Measurements from ENCODE around the gene CENATAC.
"Not testable (repeated sequence)": the region's sequence is repeated elsewhere in the genome, so short reads cannot be mapped to it uniquely, and the experiment has no call there.

CENATAC gene

DNA sequence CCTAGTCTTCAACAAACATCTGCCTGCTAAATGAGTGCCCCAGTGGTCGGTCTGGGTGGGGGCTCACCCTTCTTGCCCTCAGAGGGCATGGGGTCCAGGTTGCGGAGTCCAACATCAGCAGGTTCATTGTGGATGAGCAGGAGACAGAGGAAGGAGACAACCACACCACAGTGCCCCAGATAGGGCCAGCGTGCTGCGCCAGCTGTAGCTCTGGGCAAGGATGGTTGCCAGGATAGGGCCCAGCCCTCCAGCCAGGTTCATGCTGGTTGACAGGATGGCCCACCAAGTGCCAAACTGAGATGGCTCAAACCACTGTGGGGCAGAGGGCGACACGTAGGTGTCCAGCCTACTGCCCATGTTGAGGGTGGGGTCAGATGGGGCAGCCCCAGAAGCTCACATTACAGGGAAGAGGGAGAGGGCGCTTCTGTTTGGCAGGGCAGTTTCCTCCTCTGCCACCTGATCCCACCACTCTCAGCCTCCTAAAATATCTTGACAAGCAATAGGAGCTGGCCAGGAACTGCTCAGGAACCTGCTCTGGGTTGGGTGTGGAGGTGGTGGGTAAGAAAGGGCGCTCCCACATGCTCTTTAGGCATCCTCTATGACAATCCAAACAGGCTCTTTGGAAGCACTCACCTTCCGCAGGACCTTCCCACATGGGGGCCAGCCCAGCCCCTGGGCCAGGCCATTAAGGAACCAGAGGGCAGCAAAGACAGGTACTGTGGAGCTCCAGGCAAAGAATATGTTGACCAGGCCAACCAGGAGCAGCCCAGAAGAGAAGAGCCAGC lies 29.8 kb downstream of the CENATAC start:
- DNase-seq: no peak

DNA sequence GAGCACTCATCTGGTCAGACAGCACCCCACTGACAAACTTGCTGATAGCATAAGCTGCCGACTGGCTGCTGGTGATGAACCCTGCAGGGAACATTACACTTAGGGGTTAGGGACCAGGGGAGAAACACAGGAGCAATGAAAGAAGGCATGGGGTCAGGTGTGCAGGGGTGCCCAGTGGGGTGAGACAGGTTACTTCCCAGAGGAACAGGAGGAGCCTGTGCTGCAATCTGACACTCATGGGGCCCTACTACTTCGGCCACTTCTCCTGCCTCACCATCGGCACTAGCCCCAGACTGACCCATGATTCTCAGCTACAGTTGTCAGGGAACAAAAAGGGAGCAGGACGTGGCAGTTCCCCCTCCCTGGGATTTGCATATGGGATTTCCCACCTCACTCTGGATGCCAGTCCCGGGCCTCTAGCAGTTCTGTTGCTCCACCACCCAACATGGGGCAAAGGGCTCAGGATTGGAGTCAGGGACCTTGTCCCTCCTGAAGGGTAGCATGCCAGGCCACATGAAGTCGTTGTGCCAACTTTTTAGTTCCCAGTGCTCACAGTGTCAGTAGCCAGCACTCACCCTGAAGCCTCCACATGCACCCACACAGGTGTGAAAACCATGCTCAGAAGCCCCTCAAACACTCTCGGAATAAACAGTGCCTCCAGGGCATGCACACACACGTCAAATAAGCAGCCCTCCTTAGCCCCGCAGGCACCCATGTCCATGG lies 30.6 kb downstream of the CENATAC start:
- no peak for DNase-seq

DNA sequence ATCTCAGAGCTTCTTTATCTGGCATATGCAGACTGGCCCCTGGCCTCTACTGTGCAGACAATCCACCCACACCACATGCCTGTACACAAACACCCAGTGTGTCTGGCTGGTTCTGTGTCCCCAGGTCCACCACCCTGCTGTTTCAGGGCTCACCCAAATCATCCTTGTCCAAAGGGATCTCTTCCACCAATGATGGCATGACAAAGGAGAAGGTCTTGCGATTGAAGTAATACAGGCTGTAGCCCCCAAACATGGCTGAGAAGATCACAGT lies 31.1 kb downstream of the CENATAC start:
- DNase-seq: no peak

DNA sequence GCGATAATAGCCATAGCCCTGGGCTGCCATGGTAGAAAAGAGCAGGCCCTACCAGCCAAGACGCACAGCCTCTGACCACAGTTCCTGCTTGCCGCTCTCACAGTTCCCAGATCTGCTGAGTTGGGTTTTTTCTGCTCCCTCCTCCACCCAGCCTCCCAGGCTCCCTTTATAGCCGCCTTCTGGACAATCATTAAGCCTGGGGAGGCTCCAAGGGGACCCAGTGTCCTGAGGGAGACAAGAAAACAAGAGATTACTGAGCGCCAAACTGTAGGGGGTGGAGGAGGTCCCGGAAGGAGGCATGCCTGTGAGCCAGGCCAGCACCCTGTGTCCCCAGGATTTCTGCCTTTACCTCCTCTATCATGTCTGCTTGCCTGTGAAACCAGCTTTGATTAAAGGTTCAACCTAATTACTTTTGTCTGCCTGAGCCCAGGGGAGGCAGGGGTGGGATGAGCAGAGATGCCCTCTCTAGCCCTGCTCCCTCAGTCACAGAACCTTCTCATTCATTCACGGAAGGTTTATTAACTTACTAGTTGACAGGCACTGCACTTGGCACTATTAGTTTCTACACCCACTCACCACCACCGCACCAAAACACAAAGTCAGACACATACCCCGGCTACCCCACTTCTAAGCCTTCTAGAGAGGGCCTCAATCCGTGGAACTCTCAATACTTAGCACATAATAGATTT lies 31.5 kb downstream of the CENATAC start:
- DNase-seq: no peak

DNA sequence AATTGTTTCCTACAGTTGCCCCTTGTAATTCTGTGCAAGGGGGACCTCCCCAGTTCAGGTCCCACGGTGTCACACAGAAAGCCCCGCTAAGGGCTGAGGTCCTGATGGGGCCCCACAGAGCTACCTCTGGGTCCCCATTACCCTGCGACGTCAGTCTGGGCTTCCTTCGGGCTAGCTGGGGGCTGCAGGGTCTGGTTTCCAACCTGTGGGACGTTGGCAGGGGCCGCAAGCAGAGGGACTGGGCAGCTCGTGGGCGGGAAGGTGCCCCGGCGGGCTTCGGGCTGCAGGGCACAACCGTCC lies 32.0 kb downstream of the CENATAC start:
- no peak for DNase-seq

DNA sequence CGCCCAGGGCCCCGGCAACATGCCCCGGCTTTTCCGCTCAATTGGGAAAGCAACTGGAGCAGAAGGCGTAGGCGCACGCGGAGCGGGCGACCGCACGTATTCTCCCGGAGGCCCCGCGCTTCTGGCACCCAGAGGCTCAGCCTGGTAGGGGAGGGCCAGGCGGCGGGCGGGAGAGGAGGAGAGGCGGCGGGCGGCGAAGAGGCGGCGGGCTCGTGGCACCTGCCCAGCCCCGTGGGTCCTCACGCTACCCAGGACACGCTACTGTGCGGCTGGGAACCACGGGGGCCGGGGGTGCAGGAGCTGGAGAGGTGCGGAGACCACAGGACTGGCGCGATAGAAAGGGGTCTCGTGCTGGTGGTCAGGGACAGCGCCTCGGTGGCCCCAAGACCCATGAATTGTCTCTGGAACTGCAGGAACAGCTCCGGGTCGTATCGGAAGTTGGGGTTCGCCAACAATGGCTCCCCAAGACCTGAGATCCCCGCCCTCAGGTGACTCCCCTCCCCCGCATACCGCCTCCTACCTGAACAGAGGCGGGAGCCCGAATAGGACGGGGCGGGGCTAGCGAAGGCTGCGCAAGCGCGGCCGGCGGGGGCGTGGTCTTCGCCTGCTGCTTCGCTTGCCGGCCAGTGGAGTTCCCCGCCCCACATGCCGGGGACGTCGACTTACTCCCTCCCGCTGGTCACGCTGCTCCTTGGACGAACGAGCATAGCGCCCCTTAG lies 32.5 kb downstream of the CENATAC start, which contains the start of gene SLC37A4:
SLC37A4 (minus strand) TSS at position 549 of the 719 bp plus-strand sequence.
- DNase-seq: peak; percentile 100

DNA sequence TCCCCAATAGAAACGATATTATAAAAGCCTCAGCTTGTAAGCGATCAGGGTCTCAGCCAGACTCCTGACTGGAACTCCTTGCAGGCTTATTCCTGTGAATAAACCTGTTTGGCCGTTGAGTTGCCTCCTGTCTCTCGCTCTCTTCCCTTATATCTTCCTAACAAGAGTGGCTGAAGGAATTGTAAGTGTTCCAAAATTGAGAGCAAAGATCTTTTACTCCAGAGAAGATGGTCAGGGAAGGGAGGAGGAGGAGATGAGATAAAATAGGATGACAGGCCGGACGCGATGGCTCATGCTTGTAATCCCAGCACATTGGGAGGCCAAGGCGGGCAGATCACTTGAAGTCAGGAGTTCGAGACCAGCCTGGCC lies 34.0 kb downstream of the CENATAC start:
- DNase-seq: no peak

DNA sequence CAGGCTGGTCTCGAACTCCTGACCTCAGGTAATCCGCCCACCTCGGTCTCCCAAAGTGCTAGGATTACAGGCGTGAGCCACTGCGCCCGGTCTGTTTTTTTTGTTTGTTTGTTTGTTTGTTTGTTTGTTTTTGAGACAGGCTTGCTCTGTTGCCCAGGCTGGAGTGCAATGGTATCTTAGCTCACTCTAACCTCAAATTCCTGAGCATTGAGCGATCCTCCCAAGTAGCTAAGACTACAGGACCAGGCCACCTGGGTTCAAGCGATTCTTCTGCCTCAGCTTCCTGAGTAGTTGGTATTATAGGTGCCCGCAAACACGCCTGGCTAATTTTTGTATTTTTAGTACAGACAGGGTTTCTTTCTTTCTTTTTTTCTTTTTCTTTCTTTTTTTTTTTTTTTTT lies 35.5 kb downstream of the CENATAC start:
- not testable (repeated sequence) for DNase-seq

DNA sequence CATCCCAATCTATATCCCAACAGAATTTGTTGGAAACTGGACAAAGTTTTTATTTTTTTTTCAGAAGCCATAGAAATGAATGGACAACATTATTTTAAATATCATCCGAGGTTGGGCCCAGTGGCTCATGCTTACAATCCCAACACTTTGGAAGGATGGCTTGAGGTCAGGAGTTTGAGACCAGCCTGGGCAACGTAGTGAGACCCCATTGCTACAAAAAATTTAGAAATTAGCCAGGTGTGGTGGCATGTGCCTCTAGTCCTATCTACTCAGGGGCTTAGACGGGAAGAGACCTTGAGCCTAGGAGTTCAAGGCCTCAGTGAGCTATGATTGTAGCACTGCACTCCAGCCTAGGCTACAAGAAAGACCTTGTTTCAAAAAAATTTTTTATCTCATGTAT lies 36.9 kb downstream of the CENATAC start:
- DNase-seq: no peak

DNA sequence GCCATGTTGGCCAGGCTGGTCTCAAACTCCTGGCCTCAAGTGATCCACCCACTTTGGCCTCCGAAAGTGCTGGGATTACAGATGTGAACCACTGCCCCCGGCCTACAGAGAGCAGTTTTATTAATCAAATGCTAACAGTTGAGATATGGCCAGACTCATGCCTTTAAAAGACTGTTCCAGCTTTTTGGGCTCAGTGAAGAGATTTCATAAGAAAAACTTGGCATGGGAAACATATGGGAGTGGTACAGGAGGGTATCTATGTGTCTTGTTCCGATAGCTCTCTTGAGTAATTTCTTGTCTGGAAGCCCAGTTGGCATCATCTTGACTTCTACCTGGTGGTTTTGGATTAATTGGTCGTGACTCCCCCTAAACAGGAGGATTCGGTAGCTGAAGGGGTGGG lies 40.9 kb downstream of the CENATAC start:
- no peak for DNase-seq

DNA sequence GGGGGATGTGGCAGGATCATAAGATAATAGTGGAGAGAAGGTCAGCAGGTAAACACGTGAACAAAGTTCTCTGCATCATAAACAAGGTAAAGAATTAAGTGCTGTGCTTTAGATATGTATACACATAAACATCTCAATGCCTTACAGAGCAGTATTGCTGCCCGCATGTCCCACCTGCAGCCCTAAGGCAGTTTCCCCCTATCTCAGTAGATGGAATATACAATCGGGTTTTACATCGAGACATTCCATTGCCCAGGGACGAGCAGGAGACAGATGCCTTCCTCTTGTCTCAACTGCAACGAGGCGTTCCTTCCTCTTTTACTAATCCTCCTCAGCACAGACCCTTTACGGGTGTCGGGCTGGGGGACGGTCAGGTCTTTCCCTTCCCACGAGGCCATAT lies 41.5 kb downstream of the CENATAC start:
- not testable (repeated sequence) for DNase-seq

DNA sequence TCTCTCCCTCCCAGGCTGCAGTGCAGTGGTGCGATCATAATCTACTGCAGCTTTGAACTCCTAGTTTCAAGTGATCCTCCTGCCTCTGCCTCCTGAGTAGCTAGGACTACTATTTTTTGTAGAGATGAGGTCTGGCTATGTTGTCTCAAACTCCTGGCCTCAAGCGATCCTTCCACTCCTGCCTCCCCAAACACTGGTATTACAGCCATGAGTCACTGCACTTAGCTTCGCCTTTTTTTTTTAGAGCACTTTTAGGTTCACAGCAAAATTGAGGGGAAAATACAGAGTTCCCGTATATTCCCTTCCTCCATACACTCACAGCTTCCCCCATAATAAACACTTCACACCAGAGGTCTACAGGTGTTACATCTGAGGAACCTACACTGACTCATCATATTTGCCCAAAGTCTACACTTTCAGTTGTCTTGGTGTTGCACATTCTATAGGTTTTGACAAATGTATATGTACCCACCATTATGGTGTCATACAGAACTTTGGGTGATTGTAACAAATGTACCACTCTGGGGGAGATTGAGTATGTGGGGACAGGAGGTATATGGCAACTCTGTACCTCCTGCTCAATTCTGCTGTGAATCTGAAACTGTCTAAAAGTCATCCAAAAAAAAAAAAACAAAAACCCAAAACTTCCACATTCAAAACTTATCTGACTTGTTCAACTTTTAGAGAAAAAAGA lies 44.0 kb downstream of the CENATAC start:
- DNase-seq: no peak

DNA sequence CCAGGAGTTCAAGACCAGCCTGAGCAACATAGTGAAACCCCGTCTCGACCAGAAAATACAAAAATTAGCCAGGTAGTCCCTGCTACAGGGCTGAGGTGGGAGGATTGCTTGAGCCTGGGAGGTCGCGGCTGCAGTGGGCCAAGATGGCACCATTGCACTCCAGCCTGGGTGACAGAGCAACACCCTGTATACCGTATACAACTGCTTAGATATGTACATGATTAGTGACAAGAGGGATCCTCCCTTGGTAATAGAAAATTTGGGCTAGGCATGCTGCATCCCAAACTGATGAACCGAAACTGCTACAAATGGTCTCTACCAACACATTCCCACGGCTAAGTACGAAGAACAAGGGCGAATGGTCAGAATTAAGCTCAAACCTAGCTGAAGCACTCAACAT lies 45.0 kb downstream of the CENATAC start:
- DNase-seq: no peak

DNA sequence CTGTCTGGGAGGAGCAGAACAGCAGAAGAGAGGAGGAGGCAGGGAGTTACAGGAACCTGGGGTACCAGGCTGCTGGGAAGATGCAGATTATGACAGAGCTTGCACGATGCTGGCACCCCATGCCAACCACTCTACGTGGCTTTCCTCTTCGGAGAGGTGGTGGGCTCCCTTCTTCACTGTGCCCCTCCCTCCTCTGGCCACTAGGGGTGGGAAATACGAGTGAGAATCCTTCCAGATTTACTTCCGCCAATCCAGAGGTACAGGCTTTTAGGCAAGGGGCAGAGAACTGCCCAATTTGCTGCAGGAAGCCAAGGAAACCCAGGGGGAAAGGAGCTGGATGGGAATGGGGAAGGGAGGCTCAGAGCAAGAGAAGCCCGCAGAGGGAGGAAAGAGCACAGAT lies 46.8 kb downstream of the CENATAC start:
- DNase-seq: no peak

DNA sequence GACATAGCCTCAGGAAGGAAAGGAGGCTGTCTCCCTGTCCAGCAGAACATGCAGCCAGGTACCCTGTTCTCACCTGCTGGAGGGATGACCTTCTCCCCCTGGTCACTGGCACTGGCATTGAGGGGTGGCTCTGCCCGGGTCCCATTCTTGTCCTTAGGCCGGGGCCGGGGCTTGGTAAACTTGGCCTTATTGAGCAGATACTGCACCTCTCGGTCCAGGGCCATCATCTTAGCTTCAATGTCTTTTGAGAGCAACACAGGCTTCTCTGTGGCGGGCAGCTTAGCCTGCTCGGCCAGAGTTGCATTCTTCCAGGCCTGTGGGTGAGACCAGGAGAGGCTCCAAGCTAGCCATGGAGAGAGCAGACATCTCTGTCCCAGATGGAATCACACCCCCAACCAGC lies 48.6 kb downstream of the CENATAC start:
- DNase-seq: no peak

DNA sequence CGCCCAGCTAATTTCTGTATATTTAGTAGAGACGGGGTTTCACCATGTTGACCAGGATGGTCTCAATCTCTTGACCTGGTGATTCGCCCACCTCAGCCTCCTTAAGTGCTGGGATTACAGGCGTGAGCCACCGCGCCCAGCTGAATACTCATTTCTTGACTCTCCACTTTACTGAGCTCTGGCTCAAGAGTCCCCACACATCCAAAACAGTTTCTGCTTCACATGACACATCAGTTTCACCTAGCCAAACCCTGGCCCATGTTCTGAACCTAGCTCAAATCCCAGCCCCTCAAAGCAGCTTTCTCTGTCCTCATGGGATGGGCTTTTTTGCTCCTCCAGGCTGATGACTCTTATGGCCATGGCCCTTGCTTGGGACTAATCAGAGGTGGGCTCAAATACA lies 49.3 kb downstream of the CENATAC start:
- no peak for DNase-seq

DNA sequence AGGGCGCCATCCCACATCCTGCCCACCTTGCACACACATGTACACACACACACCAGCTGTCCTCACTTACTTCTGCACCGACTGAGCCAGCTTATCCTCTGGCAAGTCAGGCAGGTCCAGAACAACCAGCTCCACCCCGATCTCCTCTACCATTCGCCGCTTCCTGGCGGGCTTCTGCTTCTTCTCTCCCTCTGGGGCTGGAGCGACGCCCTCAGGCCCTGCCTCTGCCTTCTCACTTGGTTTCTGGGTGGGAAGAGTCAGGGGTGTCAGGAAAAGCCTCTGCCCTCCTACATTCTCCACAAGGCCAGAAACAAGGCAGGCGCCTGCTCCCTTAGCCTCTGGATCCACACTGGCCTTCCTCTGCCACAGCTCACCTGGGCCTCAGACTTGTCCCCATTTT lies 50.7 kb downstream of the CENATAC start:
- no peak for DNase-seq

DNA sequence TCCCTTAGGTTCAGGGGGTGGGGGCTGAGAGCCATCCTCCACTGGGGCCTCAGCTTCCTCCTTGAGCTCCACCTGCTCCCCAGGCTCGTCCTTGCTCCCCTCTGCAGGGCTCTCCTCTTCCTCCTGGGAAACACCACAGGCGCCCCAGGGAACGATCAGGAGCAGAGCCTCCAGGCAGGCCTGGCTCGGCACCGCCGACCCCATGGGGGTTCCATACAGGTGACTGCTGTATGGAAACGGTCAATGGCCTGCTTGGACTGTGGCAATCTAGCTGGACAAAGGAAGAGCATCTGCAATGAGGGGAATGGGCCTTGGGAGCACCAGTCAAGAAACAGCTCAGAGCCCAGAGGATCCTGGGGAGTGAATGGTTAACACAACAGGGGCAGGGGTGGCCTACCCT lies 51.1 kb downstream of the CENATAC start:
- no peak for DNase-seq

DNA sequence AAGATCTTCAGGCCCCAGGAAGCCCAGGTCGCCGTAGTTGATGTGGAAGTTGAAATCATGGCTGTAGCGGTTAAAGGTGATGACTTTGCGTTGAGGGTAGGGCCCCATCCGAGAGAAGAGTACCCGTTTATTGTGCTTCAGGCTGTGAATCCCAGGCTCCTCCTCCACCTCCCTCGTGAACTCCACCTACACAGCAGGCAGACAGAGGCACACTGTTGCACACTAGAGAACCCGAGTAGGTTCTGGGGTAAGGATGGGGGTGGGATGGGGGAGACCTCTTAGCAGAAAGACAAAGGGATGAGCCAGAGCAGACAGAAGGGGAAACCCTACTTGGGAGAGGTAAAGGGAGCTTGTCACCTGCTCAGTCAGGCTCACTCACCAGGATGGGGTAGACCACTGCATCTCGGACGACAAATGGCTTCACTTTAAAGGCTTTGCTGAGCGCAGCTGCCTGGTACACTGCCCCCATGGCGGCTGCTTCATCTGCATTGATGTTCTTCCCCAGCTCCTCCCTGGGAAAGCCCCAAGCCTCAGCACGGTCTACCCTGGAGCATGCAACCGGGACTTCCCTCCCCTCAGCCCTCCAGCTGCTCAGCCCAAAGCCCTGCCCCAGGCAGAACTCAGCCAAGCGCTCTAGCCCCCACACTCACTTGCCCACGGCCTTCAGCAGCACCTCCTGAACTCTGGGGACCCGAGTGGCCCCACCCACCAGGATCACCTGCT lies 53.7 kb downstream of the CENATAC start:
- DNase-seq: peak; percentile 46

DNA sequence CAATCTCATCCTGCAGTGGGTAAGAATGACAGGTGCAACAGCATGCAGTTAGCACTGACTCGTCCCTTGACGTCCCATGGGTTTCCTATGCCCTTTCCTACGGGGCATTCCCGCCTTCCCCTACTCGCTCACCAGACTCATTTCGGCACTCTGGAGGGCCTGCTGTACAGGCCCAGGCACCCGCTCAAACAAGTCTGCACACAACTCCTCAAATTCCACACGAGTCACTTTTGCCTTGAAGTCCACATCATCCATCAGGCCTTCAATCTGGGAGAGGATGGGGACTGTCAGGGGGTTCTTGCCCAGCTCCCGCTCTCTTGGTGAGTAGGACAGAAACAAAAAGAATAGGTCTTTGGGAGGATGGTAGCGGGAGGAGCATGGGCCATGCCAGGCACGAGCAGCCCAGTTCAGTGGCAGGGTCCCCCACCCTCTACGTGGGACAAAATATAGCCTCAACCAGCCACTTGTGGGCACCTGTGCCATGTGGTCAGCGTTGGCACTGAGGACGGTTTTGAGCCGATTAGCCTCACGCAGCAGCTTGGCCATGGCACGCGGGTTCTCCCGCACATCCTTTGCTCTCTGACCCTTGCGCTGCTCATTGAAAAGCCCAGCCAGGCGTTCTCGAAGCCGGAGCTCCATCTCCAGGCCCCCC lies 54.4 kb downstream of the CENATAC start:
- DNase-seq: no peak

DNA sequence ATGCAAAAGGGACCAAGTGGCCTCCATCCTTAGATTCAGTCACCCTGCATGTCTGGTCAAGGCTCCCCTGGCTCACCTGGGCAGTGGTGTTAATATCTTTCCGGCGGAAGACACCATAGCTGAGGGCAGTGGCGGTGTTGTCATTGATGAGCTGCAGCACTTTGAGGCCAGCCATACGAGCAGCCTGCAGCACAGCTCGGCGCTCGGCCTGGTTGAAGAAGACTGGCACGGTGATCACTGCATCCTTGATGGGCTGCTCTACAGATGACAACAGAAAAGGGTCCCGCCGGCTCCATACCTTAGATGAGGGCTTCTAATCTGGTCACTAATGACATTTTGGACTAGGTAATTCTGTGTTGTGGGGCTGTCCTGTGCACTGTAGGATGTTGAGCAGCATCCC lies 56.5 kb downstream of the CENATAC start:
- DNase-seq: no peak

DNA sequence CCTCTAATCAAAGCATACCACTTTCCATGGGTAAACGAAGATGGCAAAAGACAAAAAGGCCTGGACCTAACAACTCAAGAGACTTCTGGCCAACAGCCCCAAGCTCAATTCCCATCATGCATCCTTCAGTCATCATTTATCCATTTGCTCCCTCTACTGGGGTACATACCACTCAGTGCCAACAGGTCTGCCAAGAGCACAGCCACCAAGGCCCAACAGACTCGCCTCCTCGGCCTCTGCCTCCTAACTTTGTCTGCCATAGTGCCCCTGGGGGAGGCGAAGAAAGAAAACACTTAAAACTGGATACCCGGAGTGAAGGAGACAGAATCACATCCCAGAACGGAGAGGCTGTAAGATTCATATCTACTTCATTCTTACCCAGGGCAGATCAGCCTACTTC lies 58.0 kb downstream of the CENATAC start:
- DNase-seq: peak; percentile 26
